Measurements from ENCODE around the gene GLYATL1B.
"Not testable (repeated sequence)": the region's sequence is repeated elsewhere in the genome, so short reads cannot be mapped to it uniquely, and the experiment has no call there.

The GLYATL1B gene, protein sequence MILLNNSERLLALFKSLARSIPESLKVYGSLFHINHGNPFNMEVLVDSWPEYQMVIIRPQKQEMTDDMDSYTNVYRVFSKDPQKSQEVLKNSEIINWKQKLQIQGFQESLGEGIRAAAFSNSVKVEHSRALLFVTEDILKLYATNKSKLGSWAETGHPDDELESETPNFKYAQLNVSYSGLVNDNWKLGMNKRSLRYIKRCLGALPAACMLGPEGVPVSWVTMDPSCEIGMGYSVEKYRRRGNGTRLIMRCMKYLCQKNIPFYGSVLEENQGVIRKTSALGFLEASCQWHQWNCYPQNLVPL

DNA sequence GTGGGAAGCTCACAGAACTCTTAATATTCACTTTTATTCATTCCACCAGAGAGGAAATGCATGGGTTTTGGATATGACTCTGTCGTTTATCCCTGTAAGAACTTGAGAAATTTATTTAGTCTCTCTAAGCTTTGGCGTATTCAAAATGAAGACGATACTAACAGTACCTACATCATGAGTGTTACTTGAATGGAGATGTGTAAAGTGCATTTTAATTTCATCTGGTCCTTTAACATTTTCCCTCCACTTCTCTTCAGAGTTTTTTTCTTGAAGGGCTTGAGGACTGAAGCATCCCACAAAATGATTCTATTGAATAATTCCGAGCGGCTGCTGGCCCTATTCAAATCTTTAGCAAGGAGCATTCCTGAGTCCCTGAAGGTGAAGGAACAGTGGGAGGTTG is at the start of gene GLYATL1B:
GLYATL1B (plus strand) TSS at position 301 of the 400 bp plus-strand sequence; CDS start at position 301, 0 bp downstream.
- DNase-seq: not testable (repeated sequence)

DNA sequence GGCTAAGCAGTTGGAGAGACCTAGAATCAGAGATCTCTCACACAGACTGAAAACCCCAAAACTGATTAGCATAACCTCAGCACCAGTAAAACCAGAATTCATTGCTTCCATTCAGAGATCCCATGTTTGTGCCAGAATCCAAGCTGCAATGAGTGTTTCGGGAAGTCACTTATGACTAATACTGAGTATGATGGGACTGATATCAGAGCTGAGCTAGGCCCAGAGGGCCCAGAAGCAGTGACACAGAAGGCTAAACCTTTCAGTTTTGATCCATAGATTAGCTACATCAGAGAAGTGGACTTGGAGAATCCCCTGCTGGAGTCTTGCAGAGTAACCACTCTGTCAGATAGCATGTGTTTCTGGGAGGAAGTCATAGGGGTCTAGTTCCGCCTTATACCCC is 49.6 kb upstream of the GLYATL1B start:
- DNase-seq: not testable (repeated sequence)

DNA sequence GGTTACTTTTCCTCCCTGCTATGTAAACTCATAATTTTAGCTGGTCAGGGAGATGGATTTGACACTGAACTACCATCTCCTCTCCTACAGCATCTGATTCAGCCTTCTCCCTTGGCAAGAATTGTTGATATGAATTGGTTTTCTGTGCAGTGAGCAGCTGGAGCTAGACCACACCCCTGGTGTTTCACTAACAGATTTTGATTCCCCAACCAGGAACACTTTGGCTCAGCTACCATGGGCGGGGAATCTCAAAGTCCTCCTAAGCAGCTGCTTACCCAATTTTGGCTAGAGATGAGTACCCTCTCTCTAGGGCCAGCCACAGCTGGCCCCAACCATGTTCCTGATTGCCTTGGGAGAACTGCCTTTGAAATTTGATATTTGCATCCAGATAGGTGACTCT is 48.7 kb upstream of the GLYATL1B start:
- peak; percentile 37 for DNase-seq

DNA sequence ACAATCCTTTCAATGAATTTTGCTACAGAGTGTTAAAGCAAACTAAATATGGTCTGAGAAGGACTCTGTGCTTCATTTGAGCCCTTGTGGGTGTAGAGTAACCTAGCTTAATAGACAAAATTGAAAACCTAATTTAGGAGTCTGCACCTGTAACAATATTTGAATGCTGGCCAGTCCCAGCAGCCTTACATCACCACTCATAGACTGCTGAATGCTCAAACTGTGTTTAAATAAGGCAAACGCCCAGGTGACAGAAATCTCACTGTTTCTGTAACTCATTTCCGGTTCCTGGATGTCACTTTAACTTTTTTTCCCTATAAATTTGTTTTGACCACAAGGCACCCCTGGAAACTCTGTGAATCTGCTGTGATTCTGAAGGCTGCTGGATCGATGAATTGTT is 45.5 kb upstream of the GLYATL1B start:
- no peak for DNase-seq

DNA sequence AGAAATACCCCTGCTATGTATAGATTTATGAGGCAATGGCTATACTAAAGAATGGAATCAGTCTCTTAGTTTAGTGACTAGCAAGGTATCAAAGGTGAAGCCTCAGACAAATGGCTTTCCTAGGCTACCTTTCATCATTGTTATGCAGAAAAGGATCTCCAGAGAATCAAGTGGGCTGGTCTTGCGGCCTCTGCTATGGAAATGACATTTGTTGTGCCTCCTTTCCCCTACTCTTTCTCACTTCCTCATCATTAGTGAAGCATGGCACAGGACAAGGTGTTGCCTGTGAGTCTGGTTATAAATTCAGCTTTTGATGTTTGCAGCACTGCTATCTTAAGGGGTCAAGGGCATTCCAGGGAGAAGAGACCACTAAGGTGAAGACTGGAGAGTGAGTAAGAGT is 34.7 kb upstream of the GLYATL1B start:
- not testable (repeated sequence) for DNase-seq

DNA sequence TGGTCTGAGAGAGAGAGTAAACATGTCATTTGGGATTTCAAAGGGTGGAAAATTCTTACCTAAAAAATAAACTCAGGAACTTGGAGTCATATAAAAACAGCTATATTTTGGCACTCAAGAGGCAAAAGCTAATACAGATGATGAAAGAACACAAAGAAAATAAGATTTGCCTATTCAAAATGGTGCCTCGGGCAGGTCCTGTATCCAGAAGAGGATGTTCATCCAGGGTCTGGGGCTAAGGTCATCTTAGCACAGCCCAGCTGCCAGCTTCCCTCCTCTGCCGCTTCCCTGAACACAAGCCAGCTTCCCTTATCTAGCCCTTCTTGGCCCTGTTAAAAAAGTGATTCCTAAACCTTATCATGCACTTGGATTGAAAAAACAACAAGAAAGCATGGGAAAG is 33.8 kb upstream of the GLYATL1B start:
- DNase-seq: not testable (repeated sequence)

DNA sequence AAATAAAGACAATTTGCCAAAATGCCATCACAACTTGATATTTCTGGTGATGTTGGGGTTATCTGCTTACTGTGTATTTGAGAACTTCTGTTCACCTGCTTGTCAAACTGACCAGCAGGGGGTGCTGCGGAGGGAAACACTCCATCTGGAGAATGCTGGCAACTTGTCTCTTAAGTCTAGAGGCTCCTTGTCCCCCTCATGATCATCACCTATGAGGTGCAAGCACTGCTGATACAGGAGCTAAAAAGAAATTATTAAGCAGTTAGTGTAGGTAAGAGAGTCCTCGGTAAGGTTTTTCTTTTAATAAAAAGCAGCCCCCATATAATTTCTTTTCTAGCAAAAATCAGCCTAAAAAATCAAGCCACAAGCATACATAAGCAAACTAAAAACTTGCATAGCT is 32.7 kb upstream of the GLYATL1B start:
- DNase-seq: peak; percentile 60

DNA sequence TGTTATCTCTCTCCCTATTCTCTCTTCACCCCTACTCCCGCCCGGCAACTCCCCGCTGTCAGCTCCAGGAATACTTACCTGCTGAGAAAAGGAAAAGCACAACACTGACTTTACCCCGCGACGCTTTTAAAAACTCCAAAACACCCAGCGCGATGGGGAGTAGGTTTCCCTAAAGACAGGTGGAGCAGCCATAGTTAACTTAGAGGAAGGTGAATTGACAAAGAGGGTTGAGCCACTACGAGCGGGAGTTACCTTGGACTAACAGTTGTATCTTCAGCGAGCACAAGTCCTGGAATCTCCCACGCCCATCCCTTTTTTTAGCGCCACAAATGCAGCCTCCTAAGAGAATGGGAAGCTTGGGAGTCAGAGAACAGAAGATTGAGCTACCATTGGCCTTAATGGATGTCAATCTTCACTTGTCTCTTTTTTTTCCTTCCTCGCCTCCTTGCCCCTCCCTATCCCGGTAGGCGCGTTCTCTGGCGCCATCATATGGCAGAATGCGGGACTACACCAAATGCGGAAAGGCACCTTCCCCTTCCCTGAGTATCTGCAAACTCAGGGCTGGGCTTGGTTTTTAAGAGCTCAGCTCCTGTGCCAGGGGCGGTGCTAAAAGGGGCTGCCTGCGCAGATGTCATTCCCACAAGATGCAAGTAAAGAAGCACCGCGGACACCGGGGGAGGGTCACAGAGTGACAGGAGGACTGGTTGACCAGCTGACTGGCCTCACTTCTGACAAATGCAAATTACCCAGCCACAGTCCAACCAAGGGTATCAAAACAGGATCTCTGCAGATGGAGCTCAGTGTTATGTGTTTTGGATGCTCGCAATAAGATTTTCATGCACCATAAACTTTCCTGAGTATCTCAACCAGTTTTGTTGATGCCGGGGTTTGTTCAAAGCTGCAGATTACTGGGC is 27.7 kb upstream of the GLYATL1B start:
- peak; percentile 86 for DNase-seq

DNA sequence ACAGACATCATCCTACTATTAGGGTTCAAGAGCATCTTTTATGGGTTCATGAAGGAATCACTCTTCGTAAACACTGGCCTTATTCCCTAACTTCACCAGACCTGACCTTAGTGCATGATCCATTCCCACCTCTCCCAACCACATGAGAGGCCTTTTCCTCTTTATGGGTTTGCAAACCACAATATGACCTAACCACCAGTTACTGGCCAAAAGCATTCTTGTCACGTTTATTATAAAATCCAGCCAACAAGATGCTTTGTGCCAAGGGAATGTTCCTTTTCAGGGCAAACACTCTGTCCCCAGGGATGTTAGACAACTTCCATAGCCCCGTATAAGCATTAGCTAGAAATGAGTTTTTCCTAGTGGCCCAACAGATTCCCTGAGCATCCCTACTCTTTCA is 26.0 kb upstream of the GLYATL1B start:
- DNase-seq: not testable (repeated sequence)

DNA sequence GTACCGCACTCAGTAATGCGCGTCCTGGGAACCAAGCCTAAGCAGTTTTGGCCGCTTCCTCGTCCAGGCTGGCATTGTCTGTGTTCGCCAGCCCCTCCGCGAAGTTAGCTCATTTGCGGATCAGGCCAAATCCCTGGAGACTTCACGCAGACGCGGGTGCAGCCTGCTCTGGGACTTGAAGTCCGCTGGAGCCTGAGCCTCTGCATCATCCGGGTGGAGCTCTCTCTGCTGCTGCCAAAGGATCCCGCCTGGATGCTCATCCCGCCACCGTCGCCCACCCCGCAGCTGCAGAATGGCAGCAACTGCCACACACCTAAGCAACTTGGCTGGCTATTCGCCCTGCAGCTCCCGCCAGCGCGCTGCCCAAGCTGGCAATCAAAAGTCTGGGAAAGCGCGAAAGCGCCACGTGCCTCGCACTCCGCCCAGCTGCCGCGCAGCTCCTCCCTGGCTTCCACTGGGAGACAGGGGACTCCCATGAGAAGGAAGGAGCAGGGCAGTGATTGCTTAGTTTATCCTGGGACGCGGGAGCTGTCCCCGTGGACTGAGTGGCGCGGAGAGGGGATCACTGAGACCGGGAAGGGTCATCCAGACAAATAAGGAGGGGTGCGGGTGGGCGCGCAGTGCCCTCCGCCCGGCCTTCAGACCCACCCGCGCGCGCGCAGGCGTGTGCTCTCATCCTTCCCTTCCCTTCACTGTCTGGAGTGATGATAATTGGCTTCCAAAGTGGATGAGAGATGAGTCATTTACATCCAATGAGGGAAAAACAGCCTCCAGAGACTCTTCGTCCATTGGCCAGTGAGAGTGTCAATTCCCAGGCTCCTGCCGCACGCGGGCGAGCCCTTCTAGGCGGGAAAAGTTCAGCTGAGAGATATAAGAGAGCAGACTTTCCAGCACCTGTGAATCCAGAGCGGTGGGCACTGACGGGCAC is 23.2 kb upstream of the GLYATL1B start:
- no peak for DNase-seq

DNA sequence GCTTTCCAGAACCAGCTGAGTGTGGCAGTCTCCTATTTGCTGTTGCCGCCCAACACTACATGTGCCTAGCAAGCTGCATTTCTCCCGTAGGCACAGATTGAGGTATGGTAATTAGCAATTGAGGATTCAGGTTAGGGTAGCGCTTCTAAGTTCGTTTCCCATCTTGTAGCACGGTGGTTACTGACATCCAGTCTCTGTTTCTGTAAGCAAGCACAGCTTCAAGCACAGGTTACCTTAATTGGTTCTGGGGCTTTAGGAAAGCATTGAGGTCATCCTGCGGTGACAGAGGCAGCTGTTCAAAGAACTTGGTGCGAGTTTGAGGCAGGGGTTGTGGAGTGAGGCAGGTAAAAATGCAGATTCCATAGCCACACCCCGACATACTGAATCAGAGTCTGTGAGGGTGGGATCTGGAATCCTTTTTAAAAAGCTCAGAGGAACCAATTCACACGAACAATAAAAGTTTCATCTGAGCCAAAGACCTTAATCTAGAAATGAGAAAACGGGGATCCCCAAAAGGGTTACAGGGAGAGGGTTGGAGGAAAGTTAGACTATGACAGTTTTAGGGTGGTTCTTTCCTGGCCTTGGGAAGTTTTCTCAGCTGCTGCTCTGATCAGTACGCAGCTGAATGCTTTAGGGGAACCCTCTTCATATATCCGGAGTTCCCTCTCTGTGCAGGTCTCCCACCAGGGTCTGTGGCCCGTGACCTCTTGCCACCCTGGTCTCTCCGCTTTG is 21.9 kb upstream of the GLYATL1B start:
- not testable (repeated sequence) for DNase-seq

DNA sequence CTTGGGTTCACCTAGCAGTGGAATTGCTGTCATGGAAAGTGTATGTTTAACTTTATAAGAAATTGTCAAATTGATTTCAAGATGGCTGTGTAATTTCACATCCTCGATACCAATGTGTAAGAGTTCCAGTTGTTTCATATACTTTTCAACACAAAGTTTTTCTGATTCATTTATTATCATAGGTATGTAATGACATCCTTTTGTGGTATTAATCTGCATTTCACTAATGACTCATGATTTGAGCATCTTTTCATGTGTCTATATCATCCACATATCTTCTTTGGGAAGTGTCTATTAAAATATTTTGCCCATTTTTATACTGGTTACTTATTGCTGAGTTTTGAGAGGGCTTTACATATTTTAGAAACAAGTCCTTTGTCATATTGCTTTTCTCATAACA is 17.0 kb upstream of the GLYATL1B start:
- no peak for DNase-seq

DNA sequence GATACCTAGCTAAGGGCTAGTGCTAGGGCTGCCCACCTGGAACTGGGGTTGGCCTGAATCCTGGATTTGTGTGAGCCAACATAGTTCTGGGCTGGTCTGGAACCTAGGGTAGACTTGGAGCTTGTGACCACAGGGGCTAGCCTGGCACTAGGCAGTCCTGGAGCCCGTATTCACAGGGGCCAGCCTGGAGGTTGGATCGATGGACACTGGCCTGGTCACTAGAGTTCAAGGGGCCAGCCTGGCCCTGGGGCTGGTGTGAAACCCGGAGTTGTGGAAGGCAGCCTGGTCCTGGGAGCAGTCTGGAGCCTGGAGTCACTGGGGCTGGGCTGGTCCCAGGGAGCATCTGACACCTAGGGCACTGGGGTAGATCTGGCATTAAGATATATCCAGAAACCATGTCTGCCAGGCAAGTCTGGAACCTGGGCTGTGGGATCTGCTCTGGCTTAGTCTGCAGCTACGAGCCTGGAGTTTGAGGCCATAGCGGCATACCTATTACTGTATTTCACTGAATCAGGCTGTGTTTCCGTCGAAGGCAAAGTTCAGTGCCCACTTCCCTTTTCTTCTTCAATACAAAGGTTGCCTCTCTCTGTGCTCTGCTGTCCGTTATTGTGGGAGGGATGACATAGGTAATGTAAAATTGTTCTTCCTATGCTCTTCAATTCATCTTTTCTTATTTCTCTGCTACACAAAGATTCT is 9.1 kb upstream of the GLYATL1B start:
- DNase-seq: no peak

DNA sequence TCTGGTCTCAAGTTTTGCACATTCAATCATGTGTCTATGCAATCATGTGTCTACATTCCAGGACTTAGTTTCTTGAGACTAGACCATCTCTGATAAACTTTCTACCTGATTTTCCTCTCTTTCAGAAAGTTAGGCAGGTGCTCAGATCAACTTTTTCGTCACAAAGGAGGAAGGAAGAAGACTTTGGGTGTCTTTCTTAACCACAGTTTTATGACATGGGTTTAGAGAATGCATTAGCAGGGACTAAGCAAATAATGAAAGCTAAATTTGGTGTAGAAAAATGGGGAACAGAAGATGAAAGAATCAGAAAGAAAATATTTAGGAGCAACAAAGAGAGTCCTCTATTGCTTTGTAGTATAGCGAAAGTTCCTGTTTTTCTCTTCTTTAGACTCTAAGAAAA is 7.7 kb upstream of the GLYATL1B start:
- no peak for DNase-seq

DNA sequence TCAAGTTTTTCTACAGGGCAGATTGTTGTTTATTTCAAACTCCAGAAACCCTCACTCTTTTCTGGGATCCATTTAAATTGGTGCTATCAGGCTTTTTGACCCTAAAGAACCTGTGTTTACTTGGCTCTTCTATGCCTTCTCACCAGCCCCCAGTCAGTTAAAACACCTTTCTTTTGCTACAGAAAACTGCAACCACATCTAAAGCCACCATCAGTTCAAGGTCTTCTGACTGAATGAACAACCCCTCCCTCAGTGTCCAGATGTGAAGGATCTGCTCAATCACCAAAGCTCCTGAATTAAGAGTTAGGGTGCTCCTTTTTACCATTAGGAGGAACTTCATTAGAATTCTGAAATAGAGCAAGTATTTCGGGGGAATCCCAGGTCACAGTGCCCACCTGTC is 7.0 kb upstream of the GLYATL1B start:
- DNase-seq: no peak

DNA sequence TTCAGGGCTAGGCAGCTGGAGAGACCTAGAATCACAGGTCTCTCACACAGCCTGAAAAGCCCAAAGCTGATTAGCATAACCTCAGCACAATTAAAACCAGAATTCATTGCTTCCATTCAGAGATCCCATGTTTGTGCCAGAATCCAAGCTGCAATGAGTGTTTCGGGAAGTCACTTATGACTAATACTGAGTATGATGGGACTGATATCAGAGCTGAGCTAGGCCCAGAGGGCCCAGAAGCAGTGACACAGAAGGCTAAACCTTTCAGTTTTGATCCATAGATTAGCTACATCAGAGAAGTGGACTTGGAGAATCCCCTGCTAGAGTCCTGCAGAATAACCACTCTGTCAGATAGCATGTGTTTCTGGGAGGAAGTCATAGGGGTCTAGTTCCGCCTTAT is 5.7 kb upstream of the GLYATL1B start:
- not testable (repeated sequence) for DNase-seq

DNA sequence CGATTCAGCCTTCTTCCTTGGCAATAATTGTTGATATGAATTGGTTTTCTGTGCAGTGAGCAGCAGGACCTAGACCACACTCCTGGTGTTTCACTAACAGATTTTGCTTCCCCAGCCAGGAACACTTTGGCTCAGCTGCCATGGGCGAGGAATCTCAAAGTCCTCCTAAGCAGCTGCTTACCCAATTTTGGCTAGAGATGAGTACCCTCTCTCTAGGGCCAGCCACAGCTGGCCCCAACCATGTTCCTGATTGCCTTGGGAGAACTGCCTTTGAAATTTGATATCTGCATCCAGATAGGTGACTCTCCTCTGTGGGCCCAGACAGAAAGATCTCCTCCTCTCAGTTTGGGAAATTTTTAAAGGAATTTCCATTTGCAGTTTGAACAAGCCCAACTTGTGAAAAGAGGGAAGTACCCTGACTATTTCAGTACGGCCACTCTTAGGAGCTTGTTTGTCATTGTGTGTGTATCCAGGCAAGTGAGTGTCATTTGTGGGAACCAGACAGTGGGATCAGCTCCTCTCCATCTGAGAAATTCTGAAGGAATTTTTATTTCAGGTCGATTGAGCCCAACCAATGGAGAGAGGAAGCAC is 4.6 kb upstream of the GLYATL1B start:
- not testable (repeated sequence) for DNase-seq

DNA sequence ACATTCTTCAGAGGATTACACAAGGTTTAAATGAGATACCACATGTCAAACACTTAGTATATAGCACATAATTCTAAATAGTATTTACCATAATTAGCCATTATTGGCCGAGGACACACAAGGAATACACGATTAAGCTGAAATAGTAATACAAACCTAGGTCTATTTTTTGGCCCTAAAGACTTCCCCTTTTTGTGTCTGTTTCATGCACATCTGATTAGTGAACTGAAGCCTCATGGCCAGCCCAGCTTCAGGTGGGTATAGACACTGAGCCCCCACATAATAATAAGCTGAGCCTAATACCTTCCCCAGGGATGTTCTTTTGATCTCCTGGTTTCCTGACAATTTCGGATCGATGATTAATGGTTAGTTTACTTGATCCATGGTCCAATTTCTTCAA is 2.1 kb downstream of the GLYATL1B start:
- DNase-seq: no peak

DNA sequence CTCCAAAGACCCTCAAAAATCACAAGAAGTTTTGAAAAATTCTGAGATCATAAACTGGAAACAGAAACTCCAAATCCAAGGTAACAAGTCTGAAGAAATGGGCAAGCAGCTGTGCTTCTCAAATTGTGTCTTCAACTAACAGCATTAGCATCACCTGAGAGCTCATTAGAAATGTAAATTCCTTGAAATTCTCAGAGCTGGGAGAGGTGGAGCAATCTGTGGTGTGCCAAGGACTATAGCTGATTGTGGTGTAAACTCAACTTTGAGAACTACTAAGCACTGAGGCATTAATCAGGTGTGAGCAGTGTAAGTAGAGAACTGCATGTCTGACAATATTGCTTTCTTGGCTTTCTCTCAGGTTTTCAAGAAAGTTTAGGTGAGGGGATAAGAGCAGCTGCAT is 7.5 kb downstream of the GLYATL1B start:
- DNase-seq: not testable (repeated sequence)

DNA sequence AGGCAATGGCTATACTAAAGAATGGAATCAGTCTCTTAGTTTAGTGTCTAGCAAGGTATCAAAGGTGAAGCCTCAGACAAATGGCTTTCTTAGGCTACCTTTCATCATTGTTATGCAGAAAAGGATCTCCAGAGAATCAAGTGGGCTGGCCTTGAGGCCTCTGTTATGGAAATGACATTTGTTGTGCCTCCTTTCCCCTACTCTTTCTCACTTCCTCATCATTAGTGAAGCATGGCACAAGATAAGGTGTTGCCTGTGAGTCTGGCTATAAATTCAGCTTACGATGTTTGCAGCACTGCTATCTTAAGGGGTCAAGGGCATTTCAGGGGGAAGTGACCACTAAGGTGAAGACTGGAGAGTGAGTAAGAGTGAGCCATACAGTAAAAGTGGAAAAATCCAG is 9.1 kb downstream of the GLYATL1B start:
- not testable (repeated sequence) for DNase-seq

DNA sequence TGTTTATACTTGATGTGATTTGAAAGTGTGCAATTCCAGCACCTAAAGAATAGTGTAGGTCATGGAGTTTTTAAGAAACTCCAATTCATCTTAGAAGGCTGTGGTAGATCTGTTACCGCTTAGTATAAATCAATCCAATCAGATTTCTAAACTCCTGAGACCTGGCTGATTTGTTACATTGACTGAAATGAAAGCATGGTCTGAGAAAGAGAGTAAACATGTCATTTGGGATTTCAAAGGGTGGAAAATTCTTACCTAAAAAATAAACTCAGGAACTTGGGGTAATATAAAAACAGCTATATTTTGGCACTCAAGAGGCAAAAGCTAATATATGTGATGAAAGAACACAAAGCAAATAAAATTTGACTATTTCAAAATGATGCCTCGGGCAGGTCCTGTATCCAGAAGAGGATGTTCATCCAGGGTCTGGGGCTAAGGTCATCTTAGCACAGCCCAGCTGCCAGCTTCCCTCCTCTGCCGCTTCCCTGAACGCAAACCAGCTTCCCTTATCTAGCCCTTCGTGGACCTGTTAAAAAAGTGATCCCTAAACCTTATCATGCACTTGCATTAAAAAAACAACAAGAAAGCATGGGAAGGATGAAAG is 10.0 kb downstream of the GLYATL1B start:
- not testable (repeated sequence) for DNase-seq
